H1 (cell line): ENCODE measurements around the gene GTPBP6. TPM values are rescaled to one million over a fixed set of nuclear protein-coding genes. Genes with fewer than 3 reads are reported as not detected.

ENCODE experiments used
- BCL11A ChIP-seq, 2 experiments: IDR thresholded peaks; one replicate each; pipeline ENCODE4 v1.6.1; 2011; ENCODE audit warnings: low read depth in 2 of 2, low read length in 2 of 2, mild to moderate bottlenecking in 2 of 2
- CHD7 ChIP-seq: fragments of 300-600 bp; sonication (generic); IDR thresholded peaks from 2 replicates; pipeline ENCODE4 v1.7.1; 2012; ENCODE audit warnings: low read length, moderate library complexity, mild to moderate bottlenecking, inconsistent platforms; ENCODE audit not compliant: insufficient replicate concordance
- FOSL1 ChIP-seq: IDR thresholded peaks from 2 replicates; pipeline ENCODE4 v1.6.1; 2011; ENCODE audit warnings: mild to moderate bottlenecking, low read depth, low read length, moderate library complexity; ENCODE audit not compliant: insufficient read depth
- GABPA ChIP-seq: IDR thresholded peaks from 2 replicates; pipeline ENCODE4 v1.6.1; 2011; ENCODE audit warnings: mild to moderate bottlenecking, low read length, moderate library complexity, borderline replicate concordance; ENCODE audit not compliant: insufficient read depth
- polyA plus RNA-seq, 7 experiments: library from polyadenylated mRNA; depleted of rRNA in 3 of 7; stranded (reverse) in 5 of 7; unstranded in 2 of 7; fragments of >200 nt in 5 of 7; fragments of 200-250 nt in 2 of 7; gene quantifications; 1 replicate in 5 of 7; 2 replicates in 1 of 7; 4 replicates in 1 of 7; pipeline versions ENCODE4 v1.2.1 to v1.2.3, GENCODE V29; 2011 to 2013; ENCODE audit warnings: missing spikeins in 2 of 7, mixed read lengths in 2 of 7
- total RNA-seq: library from RNA; stranded (reverse); fragmentation: NEBNext Ultra II Directional; extraction: Animal tissue kit (Norgen Biotek cat#: 25700); gene quantifications from 2 replicates; pipeline ENCODE4 v1.2.1, GENCODE V29; 2021

GTPBP6 gene
- total and polyA plus RNA-seq, 2 of the 8 experiments (the other 6 are each of a cell fraction or from before 2014, with no cell fraction given): 33.9 to 57.1 TPM

GRCh38 chrX:259692-260355 is 58.8 kb downstream of the GTPBP6 start (continued):
- TF ChIP-seq CHD7 (no peak), BCL11A (IDR thresholded peaks at IDR 0.05; ENCODE audit: low read depth in 2 of 2, low read length in 2 of 2) (no peak), GABPA (no peak), FOSL1 (no peak)
